ENCODE data around the gene STAT4.

DNA sequence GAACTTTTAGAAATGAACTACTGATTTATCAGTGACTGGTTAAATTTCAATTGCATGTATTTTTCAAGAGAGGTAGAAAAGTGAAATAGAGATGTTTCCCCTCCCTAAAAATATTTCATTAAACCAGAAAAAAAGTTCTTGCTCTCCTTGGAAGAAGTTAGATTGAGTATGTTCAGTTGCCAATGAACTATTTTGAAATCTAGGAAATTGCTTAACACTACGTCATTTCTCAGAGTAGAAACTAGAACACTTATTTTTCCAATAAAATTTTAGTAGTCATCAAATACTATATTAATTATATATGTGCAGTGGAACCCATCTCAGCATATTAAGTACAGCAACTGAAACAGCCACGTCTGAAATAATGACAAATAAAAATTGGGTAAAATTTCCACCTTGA, 85.0 kb downstream of the STAT4 start:
- TF ChIP-seq, protein P1, sequence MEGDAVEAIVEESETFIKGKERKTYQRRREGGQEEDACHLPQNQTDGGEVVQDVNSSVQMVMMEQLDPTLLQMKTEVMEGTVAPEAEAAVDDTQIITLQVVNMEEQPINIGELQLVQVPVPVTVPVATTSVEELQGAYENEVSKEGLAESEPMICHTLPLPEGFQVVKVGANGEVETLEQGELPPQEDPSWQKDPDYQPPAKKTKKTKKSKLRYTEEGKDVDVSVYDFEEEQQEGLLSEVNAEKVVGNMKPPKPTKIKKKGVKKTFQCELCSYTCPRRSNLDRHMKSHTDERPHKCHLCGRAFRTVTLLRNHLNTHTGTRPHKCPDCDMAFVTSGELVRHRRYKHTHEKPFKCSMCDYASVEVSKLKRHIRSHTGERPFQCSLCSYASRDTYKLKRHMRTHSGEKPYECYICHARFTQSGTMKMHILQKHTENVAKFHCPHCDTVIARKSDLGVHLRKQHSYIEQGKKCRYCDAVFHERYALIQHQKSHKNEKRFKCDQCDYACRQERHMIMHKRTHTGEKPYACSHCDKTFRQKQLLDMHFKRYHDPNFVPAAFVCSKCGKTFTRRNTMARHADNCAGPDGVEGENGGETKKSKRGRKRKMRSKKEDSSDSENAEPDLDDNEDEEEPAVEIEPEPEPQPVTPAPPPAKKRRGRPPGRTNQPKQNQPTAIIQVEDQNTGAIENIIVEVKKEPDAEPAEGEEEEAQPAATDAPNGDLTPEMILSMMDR (IDR thresholded peaks at IDR 0.05; ENCODE audit: insufficient read depth, low read length, poor library complexity, severe bottlenecking) = no peak
- no peak for TF ChIP-seq EZH2phosphoT487 (conservative IDR thresholded peaks at IDR 0.05; ENCODE audit: low read length)
